Panc1 (cell line): ENCODE results near the gene WIZ. TPM values are rescaled to one million over a fixed set of nuclear protein-coding genes. Genes with fewer than 3 reads are reported as not detected.

ENCODE experiments used
- ATAC-seq: fragments of 200-7000 bp; cut with Tn5 transposase; 2 replicates; pipeline ENCODE4 v1.9.1; 2020; ENCODE audit warnings: mild to moderate bottlenecking, moderate library complexity
- BruUV-seq: library from RNA; stranded (reverse); fragments of 400-500 nt; replicated peaks from 2 replicates; lab custom pipeline; 2021; lab: Mats Ljungman, UMichigan
- CTCF ChIA-PET: fragments of 300-600 bp; sonication (Branson Sonifier 250); formaldehyde crosslinking; loops from one replicate; lab custom pipeline; 2022; ENCODE audit warnings: antibody characterized with exemption; lab: Charles Lee
- POLR2A ChIA-PET: fragments of 300-600 bp; sonication (Branson Sonifier 250); formaldehyde crosslinking; loops from one replicate; lab custom pipeline; 2022; ENCODE audit warnings: antibody characterized with exemption; lab: Charles Lee
- DNase-seq: peaks from one replicate; pipeline ENCODE4 v3.0.0-alpha.2; 2010; ENCODE audit warnings: low read depth, low spot score
- H3K27ac ChIP-seq: 2 replicates; pipeline ENCODE4 v1.5.1; 2011; ENCODE audit warnings: mild to moderate bottlenecking, low read length, inconsistent platforms
- H3K27me3 ChIP-seq: fragments of 200-500 bp; sonication (Bioruptor generic); 2 replicates; pipeline ENCODE4 v1.6.0; 2014; ENCODE audit warnings: low read length, inconsistent platforms; ENCODE audit not compliant: control insufficient read depth, insufficient read depth
- H3K36me3 ChIP-seq: fragments of 200-500 bp; sonication (Bioruptor generic); 2 replicates; pipeline ENCODE4 v1.5.1; 2014; ENCODE audit warnings: inconsistent platforms, mild to moderate bottlenecking, low read length, moderate library complexity; ENCODE audit not compliant: control insufficient read depth, insufficient read depth
- H3K4me1 ChIP-seq: 2 replicates; pipeline ENCODE4 v1.5.1; 2011; ENCODE audit warnings: inconsistent platforms, mild to moderate bottlenecking, low read length, moderate library complexity; ENCODE audit not compliant: control insufficient read depth, insufficient read depth
- H3K4me3 ChIP-seq, 2 experiments: 2 replicates each; pipeline ENCODE4 v1.5.1; 2011 to 2012; ENCODE audit warnings: low read depth in 2 of 2, low read length in 2 of 2, mild to moderate bottlenecking in 2 of 2, inconsistent platforms in 1 of 2, moderate library complexity in 1 of 2
- H3K9me3 ChIP-seq: fragments of 200-500 bp; sonication (Bioruptor generic); 2 replicates; pipeline ENCODE4 v1.5.1; 2014; ENCODE audit warnings: low read depth, mild to moderate bottlenecking, inconsistent platforms, low read length, moderate library complexity; ENCODE audit not compliant: control insufficient read depth, insufficient read depth
- POLR2AphosphoS5 ChIP-seq: IDR thresholded peaks from 2 replicates; pipeline ENCODE4 v1.6.1; 2012; ENCODE audit warnings: mild to moderate bottlenecking, low read depth, low read length, moderate library complexity
- SIN3A ChIP-seq: IDR thresholded peaks from 2 replicates; pipeline ENCODE4 v1.6.1; 2012; ENCODE audit warnings: low read depth, mild to moderate bottlenecking, low read length, moderate library complexity, borderline replicate concordance; ENCODE audit not compliant: insufficient read depth
- TCF7L2 ChIP-seq: IDR thresholded peaks from 2 replicates; pipeline ENCODE4 v1.6.1; 2011; ENCODE audit warnings: mild to moderate bottlenecking, low read depth, low read length, inconsistent platforms
- in situ Hi-C: cut with HindIII; loops from 2 replicates; pipeline ENCODE4 v1.10.0; 2016; ENCODE audit warnings: low sequenced_read_pairs, low pct_unique_long_range_greater_than_20kb
- intact Hi-C: fragments of 100-400 bp; cut with micrococcal nuclease; formaldehyde crosslinking; loops from one replicate; pipeline ENCODE4 v1.10.0; 2022; ENCODE audit not compliant: unreplicated experiment
- total RNA-seq: library from RNA; stranded (reverse); gene quantifications from one replicate; pipeline ENCODE4 v1.2.1, GENCODE V29; 2021; ENCODE audit not compliant: unreplicated experiment
- TF ChIP-seq, protein P1 (sequence below): fragments of 450-650 bp; IDR thresholded peaks from 2 replicates; pipeline ENCODE4 v1.5.1; 2017; ENCODE audit warnings: mild to moderate bottlenecking
- TF ChIP-seq, protein P2 (sequence below), 2 experiments: IDR thresholded peaks; 2 replicates each; pipeline ENCODE4 v1.6.1; 2011 to 2012; ENCODE audit warnings: low read depth in 2 of 2, control low read depth in 1 of 2, low read length in 1 of 2, mild to moderate bottlenecking in 1 of 2, moderate library complexity in 1 of 2; ENCODE audit not compliant: insufficient read depth in 1 of 2

WIZ gene
- total RNA-seq, 1 experiment from 2014 or later, result 41.9 TPM

DNA sequence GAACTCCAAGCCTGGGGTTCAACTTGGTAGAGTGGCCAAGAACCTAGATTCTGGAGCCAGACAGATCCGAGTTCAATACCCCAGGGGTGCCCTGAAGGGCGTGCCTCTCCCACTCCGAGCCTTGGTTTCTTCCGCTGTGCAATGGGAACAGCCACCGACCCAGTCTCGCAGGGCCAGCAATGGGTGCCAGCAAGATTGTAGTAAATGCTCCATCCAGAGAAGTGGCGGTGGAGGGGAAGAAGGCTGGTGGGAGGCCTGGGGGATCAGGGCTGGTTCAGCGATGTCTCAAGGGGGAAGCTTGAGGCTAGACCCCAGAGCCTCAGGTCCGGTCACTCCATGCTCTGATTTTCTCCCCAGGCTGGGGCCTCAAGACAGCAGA, 4.5 kb downstream of the WIZ start:
- no peaks in the 10 kb centered on the region for H3K36me3 ChIP-seq
- POLR2A ChIA-PET, result no interaction called here
- CTCF ChIA-PET, result no interaction called here

DNA sequence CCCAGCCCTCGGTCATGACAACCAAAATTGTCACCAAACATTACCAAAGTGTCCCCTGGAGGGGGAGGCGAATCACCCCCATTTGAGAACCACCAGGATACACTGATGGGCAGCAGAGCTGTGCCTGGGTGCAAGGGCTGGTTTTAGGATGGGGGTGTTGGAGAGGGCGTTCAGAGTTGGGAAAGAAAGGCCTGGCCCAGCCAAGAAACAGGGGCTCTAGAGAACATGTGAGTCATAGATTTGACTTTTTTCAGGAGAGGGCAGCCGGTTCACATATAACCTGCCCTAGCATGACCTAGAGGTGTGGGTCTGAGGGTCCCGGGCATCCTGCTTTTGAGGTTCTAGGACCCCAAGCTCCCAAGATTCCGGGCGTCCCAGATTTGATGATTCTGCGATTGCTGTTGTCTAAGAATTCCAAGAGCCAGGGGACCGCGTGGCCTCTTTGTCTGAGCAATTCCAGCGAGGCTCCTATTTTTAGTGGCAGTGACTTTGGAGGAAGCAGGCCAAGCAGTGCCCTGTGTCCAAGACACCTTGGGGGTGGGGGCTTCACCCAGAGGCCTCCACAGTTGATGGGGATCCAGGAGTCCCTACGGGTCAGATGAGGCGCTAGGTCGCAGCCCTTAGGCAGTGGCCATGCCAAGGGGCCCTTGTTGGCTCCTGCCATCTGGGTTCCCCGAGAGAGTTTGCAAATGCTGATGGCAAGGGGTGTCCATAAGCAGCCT, 5.1 kb downstream of the WIZ start:
- no peaks in the 10 kb centered on the region; the same call in 1 of the 2 replicates for H3K4me1 ChIP-seq
- TF ChIP-seq, protein P1, sequence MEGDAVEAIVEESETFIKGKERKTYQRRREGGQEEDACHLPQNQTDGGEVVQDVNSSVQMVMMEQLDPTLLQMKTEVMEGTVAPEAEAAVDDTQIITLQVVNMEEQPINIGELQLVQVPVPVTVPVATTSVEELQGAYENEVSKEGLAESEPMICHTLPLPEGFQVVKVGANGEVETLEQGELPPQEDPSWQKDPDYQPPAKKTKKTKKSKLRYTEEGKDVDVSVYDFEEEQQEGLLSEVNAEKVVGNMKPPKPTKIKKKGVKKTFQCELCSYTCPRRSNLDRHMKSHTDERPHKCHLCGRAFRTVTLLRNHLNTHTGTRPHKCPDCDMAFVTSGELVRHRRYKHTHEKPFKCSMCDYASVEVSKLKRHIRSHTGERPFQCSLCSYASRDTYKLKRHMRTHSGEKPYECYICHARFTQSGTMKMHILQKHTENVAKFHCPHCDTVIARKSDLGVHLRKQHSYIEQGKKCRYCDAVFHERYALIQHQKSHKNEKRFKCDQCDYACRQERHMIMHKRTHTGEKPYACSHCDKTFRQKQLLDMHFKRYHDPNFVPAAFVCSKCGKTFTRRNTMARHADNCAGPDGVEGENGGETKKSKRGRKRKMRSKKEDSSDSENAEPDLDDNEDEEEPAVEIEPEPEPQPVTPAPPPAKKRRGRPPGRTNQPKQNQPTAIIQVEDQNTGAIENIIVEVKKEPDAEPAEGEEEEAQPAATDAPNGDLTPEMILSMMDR, result no peak
- TF ChIP-seq SIN3A, result no peak
- TF ChIP-seq, protein P2, sequence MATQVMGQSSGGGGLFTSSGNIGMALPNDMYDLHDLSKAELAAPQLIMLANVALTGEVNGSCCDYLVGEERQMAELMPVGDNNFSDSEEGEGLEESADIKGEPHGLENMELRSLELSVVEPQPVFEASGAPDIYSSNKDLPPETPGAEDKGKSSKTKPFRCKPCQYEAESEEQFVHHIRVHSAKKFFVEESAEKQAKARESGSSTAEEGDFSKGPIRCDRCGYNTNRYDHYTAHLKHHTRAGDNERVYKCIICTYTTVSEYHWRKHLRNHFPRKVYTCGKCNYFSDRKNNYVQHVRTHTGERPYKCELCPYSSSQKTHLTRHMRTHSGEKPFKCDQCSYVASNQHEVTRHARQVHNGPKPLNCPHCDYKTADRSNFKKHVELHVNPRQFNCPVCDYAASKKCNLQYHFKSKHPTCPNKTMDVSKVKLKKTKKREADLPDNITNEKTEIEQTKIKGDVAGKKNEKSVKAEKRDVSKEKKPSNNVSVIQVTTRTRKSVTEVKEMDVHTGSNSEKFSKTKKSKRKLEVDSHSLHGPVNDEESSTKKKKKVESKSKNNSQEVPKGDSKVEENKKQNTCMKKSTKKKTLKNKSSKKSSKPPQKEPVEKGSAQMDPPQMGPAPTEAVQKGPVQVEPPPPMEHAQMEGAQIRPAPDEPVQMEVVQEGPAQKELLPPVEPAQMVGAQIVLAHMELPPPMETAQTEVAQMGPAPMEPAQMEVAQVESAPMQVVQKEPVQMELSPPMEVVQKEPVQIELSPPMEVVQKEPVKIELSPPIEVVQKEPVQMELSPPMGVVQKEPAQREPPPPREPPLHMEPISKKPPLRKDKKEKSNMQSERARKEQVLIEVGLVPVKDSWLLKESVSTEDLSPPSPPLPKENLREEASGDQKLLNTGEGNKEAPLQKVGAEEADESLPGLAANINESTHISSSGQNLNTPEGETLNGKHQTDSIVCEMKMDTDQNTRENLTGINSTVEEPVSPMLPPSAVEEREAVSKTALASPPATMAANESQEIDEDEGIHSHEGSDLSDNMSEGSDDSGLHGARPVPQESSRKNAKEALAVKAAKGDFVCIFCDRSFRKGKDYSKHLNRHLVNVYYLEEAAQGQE (IDR thresholded peaks at IDR 0.05; ENCODE audit: insufficient read depth in 1 of 2, low read depth in 2 of 2, low read length in 1 of 2), result no peak
- no peak for TF ChIP-seq POLR2AphosphoS5
- TF ChIP-seq TCF7L2, result no peak
- H3K36me3 ChIP-seq, result no peaks in the 10 kb centered on the region
- ATAC-seq, result no peak
- DNase-seq, result no peak
- ChIA-PET CTCF (no interaction called here), POLR2A (no interaction called here)
- no TSS peak for BruUV-seq
- H3K27ac ChIP-seq, result no peak overlapping the region
- no peaks in the 10 kb centered on the region for H3K9me3 ChIP-seq
- intact Hi-C loops, result no loop called here
- in situ Hi-C loops, result no loop called here
- no peaks in the 10 kb centered on the region for H3K27me3 ChIP-seq
- no peak overlapping the region for H3K4me3 ChIP-seq

More for the DNA sequence above, 4.5 kb downstream of the WIZ start:
- TF ChIP-seq, protein P1, result no peak
- TF ChIP-seq POLR2AphosphoS5 (no peak), TCF7L2 (no peak), SIN3A (no peak)
- TF ChIP-seq, protein P2 (IDR thresholded peaks at IDR 0.05; ENCODE audit: insufficient read depth in 1 of 2, low read depth in 2 of 2, low read length in 1 of 2), result no peak
- BruUV-seq, result no TSS peak
- no peaks in the 10 kb centered on the region for H3K9me3 ChIP-seq
- H3K4me3 ChIP-seq, result no peak overlapping the region
- in situ Hi-C loops (no loop called here), intact Hi-C loops (no loop called here)
- no peak for DNase-seq
- no peak for ATAC-seq
- no peaks in the 10 kb centered on the region; the same call in 1 of the 2 replicates for H3K4me1 ChIP-seq
- H3K27me3 ChIP-seq, result no peaks in the 10 kb centered on the region
- no peak overlapping the region for H3K27ac ChIP-seq
